Neural crest cell (in vitro differentiated cells): Measurements from ENCODE around the gene DENND5A. TPM values are rescaled to one million over a fixed set of nuclear protein-coding genes. Genes with fewer than 3 reads are reported as not detected.
"Not testable (repeated sequence)": the region's sequence is repeated elsewhere in the genome, so short reads cannot be mapped to it uniquely, and the experiment has no call there.

ENCODE experiments used
- DNase-seq: peaks from one replicate; pipeline ENCODE4 v3.0.0; 2021; ENCODE audit warnings: low read depth, mixed read lengths, low spot score
- H3K27ac Mint-ChIP-seq: one replicate; pipeline ENCODE4 v1.8.0; 2021; ENCODE audit warnings: mild to moderate bottlenecking, mixed read lengths; ENCODE audit not compliant: unreplicated experiment
- H3K27me3 Mint-ChIP-seq: 2 replicates; pipeline ENCODE4 v1.8.0; 2021; ENCODE audit warnings: low read depth, mild to moderate bottlenecking, mixed read lengths
- H3K36me3 Mint-ChIP-seq: 2 replicates; pipeline ENCODE4 v1.8.0; 2021; ENCODE audit warnings: low read depth, mild to moderate bottlenecking, mixed read lengths
- H3K4me1 Mint-ChIP-seq: 2 replicates; pipeline ENCODE4 v1.8.0; 2021; ENCODE audit warnings: mixed read lengths
- H3K4me3 Mint-ChIP-seq: one replicate; pipeline ENCODE4 v1.8.0; 2021; ENCODE audit warnings: mild to moderate bottlenecking, mixed read lengths
- H3K9me3 Mint-ChIP-seq: 2 replicates; pipeline ENCODE4 v1.8.0; 2021; ENCODE audit warnings: mixed read lengths
- total RNA-seq: library from RNA; stranded (reverse); gene quantifications from 2 replicates; pipeline ENCODE4 v1.2.1, GENCODE V29; 2021
- TF ChIP-seq, protein P1 (sequence below): fragments of 200-600 bp; sonication (generic); conservative IDR thresholded peaks from 2 replicates; pipeline ENCODE4 v1.5.0; 2021; ENCODE audit warnings: antibody characterized with exemption, mild to moderate bottlenecking

The DENND5A gene
- total RNA-seq, 1 donor from 2014 or later, result 116 TPM

DNA sequence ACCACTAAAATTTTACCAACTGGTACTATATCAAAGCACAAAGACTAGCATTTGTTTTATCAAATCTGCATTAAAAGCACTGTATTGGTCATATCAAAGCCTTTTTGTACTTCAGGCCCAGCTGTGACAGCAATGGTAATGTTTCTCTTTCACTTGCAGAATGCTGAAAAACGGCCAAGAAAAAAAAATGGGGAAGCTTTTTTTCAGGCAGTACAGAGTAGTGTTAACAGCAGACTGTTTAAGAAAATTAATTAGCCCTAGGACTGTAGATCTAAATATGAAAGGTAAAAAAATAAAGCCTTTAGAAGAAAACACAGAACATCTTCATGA is 33.3 kb downstream of the DENND5A start:
- TF ChIP-seq, protein P1, sequence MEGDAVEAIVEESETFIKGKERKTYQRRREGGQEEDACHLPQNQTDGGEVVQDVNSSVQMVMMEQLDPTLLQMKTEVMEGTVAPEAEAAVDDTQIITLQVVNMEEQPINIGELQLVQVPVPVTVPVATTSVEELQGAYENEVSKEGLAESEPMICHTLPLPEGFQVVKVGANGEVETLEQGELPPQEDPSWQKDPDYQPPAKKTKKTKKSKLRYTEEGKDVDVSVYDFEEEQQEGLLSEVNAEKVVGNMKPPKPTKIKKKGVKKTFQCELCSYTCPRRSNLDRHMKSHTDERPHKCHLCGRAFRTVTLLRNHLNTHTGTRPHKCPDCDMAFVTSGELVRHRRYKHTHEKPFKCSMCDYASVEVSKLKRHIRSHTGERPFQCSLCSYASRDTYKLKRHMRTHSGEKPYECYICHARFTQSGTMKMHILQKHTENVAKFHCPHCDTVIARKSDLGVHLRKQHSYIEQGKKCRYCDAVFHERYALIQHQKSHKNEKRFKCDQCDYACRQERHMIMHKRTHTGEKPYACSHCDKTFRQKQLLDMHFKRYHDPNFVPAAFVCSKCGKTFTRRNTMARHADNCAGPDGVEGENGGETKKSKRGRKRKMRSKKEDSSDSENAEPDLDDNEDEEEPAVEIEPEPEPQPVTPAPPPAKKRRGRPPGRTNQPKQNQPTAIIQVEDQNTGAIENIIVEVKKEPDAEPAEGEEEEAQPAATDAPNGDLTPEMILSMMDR, result no peak
- DNase-seq, result no peak
- Mint-ChIP-seq H3K27me3 (no peaks in the 10 kb centered on the region), H3K4me3 (no peak overlapping the region), H3K27ac (peak overlapping the region; percentile 28), H3K9me3 (no peaks in the 10 kb centered on the region), H3K4me1 (peaks cover 45% of the 10 kb centered on the region), H3K36me3 (no peaks in the 10 kb centered on the region)

DNA sequence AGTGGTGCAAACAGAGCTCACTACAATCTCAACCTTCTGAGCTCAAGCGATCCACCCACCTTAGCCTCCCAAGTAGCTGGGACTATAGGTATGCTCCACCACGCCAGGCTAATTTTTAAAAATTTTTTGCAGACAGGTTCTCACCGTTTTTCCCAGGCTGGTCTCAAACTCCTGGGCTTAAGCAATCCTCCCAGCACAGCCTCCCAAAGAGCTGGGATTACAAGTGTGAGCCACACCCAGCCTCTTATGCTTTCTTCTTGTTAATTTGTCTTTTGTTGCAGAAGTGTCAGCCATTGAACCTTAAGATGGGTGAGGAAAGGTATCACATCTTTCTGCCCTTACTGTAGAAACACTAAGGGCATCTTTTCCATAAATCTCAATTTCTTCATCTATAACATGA is 34.9 kb downstream of the DENND5A start:
- Mint-ChIP-seq H3K27me3 (no peaks in the 10 kb centered on the region), H3K4me1 (peaks cover 45% of the 10 kb centered on the region), H3K4me3 (no peak overlapping the region), H3K27ac (no peak overlapping the region), H3K36me3 (no peaks in the 10 kb centered on the region), H3K9me3 (no peaks in the 10 kb centered on the region)
- TF ChIP-seq, protein P1, result no peak
- no peak for DNase-seq

DNA sequence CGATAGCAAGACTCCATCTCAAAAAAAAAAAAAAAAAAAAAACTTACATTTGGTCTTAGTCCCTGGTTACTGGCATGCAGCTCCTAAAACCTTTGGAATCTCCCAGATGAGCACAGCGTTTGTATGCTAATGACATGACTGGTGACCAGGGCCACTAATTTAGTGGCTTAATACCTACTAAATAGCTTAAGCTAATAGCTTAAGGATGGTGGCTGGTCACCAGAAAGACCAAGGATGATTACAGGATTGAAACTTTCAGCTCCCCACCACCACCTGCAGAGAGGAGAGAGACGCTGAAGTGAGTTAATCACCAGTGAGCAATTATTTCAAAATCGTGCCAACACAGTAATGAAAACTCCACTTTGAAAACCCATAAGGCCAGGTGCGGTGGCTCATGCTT is 37.1 kb downstream of the DENND5A start:
- no peaks in the 10 kb centered on the region for H3K27me3 Mint-ChIP-seq
- H3K4me3 Mint-ChIP-seq, result no peak overlapping the region
- H3K27ac Mint-ChIP-seq, result no peak overlapping the region
- no peak for DNase-seq
- peaks cover 38% of the 10 kb centered on the region for H3K4me1 Mint-ChIP-seq
- H3K36me3 Mint-ChIP-seq, result no peaks in the 10 kb centered on the region
- TF ChIP-seq, protein P1, result no peak
- H3K9me3 Mint-ChIP-seq, result no peaks in the 10 kb centered on the region

DNA sequence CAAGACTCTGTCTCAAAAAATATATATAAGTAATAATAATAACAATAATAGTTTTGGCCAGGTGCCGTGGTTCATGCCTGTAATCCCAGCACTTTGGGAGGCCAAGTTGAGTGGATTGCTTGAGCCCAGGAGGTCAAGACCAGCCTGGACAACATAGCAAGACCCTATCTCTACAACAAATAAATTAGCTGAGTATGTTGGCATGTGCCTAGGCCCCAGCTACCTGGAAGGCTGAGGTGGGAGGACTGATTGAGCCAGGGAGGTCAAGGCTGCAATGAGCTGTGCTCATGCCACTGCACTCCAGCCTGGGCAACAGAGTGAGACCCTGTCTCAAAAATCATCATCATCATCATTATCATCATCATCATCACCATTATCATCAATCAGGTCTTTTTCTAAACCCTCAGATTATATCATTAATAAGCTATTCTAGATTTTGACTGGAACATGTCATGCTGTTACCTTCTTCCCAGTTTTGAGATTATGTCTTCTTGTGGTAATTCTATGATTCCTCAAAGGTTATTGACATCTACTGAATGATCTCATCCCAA is 39.3 kb downstream of the DENND5A start:
- Mint-ChIP-seq H3K27ac (no peak overlapping the region), H3K27me3 (no peaks in the 10 kb centered on the region), H3K9me3 (no peaks in the 10 kb centered on the region), H3K4me3 (no peak overlapping the region), H3K4me1 (peaks cover 17% of the 10 kb centered on the region), H3K36me3 (no peaks in the 10 kb centered on the region)
- no peak for DNase-seq
- TF ChIP-seq, protein P1, result no peak

DNA sequence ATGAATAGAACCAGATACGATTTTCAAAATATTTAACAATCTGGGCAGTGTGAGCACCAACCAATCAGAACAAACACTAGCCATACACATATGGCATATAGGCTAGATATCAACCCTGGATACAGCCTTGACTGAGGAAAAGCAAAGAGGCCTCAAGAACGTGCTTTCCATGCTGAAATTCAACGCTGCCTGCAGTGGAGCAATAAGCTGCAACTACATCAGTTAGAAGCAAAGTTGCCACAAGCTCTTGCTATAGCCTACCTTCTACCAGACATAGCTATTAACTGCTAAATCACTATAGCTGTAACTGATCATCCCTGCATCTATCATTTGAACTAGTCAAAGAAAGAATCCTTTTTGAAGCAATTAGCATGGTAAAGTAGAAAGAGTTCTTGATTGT is 42.5 kb downstream of the DENND5A start:
- Mint-ChIP-seq H3K4me3 (no peak overlapping the region), H3K9me3 (no peaks in the 10 kb centered on the region), H3K36me3 (no peaks in the 10 kb centered on the region), H3K4me1 (peaks cover 4% of the 10 kb centered on the region), H3K27me3 (no peaks in the 10 kb centered on the region), H3K27ac (no peak overlapping the region)
- no peak for DNase-seq
- TF ChIP-seq, protein P1, result no peak

DNA sequence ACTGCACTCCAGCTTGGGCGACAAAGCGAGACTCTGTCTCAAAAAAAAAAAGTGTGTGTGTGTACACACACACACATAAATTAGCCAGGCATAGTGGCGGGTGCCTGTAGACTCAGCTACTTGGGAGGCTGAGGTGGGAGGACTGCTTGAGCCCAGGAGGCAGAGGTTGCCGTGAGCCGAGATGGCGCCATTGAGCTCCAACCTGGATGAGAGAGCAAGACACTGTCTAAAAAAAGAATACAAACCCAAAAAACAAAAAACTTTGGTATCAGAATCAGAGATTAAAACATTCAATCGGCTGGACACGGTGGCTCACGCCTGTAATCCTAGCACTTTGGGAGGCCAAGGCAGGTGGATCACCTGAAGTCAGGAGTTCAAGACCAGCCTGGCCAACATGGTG is 44.3 kb downstream of the DENND5A start:
- H3K4me3 Mint-ChIP-seq, result not testable (repeated sequence)

More for the DNA sequence above, 44.3 kb downstream of the DENND5A start:
- H3K4me1 Mint-ChIP-seq, H3K27ac Mint-ChIP-seq, H3K9me3 Mint-ChIP-seq, H3K36me3 Mint-ChIP-seq, DNase-seq, H3K27me3 Mint-ChIP-seq: not testable (repeated sequence)
